HepG2 (cell line): ENCODE data around the gene UCK2. TPM values are rescaled to one million over a fixed set of nuclear protein-coding genes. Genes with fewer than 3 reads are reported as not detected.

Source experiments
- ATAC-seq: fragments of 200-7000 bp; cut with Tn5 transposase; 3 replicates; pipeline ENCODE4 v1.9.1; 2020; ENCODE audit warnings: mild to moderate bottlenecking, moderate library complexity
- BruUV-seq: library from RNA; stranded (reverse); fragments of 400-500 nt; replicated peaks from 2 replicates; lab custom pipeline; 2021; lab: Mats Ljungman, UMichigan
- CTCF ChIA-PET: fragments of 300-600 bp; formaldehyde crosslinking; extraction: SDS; loops from one replicate; lab custom pipeline; 2021; ENCODE audit warnings: low total read pairs, inconsistent platforms, low intra/inter-chr PET ratio; lab: Yijun Ruan, JAX
- POLR2A ChIA-PET: fragments of 350-600 bp; sonication (Branson Sonifier 250); formaldehyde crosslinking; loops from one replicate; lab custom pipeline; 2020; ENCODE audit warnings: antibody characterized with exemption, inconsistent platforms; lab: Yijun Ruan, JAX
- DNase-seq: peaks from one replicate; pipeline ENCODE4 v3.0.0-alpha.2; 2015; ENCODE audit warnings: low spot score
- FAIRE-seq: peaks from 3 replicates; lab custom pipeline; 2011; peaks lifted over from hg19 to GRCh38; lab: Jason Lieb, UNC
- H2AFZ ChIP-seq: one replicate; pipeline ENCODE4 v1.6.1; 2011; ENCODE audit warnings: low read length, inconsistent platforms
- H3K27ac ChIP-seq: fragments of 300-600 bp; 3 replicates; pipeline ENCODE4 v1.8.0; 2011; ENCODE audit warnings: mixed run types, mild to moderate bottlenecking, mixed read lengths, low read length, inconsistent platforms; ENCODE audit not compliant: insufficient read depth; ENCODE audit errors: extremely low read length
- H3K27me3 ChIP-seq, 2 experiments: fragments of 200-600 bp in 1 of 2; 2 replicates in 1 of 2; 3 replicates in 1 of 2; pipeline versions ENCODE4 v1.6.0 to v1.8.0; 2011; ENCODE audit warnings: low read length in 2 of 2, mild to moderate bottlenecking in 2 of 2, moderate library complexity in 2 of 2, inconsistent platforms in 1 of 2; ENCODE audit not compliant: insufficient read depth in 2 of 2, control insufficient read depth in 1 of 2
- H3K36me3 ChIP-seq, 2 experiments: fragments of 200-600 bp in 1 of 2; replicated peaks in 1 of 2; 2 replicates in 1 of 2; 3 replicates in 1 of 2; pipeline versions ENCODE4 v1.5.1 to v1.8.0; 2011; ENCODE audit warnings: low read length in 2 of 2, inconsistent platforms in 1 of 2; ENCODE audit not compliant: insufficient read depth in 2 of 2, control insufficient read depth in 1 of 2
- H3K4me1 ChIP-seq: 2 replicates; pipeline ENCODE4 v1.5.1; 2012; ENCODE audit warnings: low read length, inconsistent platforms; ENCODE audit not compliant: insufficient read depth
- H3K4me2 ChIP-seq: 2 replicates; pipeline ENCODE4 v1.6.0; 2011; ENCODE audit warnings: low read depth, low read length, inconsistent platforms
- H3K4me3 ChIP-seq, 3 experiments: fragments of 200-600 bp in 1 of 3; sonication (generic), shearing (Covaris generic) in 1 of 3; replicated peaks in 1 of 3; 2 replicates each; pipeline ENCODE4 v1.5.1; 2011 to 2016; ENCODE audit warnings: low read length in 3 of 3, inconsistent platforms in 2 of 3, low read depth in 2 of 3, mild to moderate bottlenecking in 2 of 3, control low read depth in 1 of 3, mixed read lengths in 1 of 3; ENCODE audit not compliant: insufficient read depth in 1 of 3
- H3K79me2 ChIP-seq: one replicate; pipeline ENCODE4 v1.6.1; 2011; ENCODE audit warnings: low read length, inconsistent platforms; ENCODE audit not compliant: insufficient read depth
- H3K9ac ChIP-seq: 2 replicates; pipeline ENCODE4 v1.6.0; 2011; ENCODE audit warnings: mild to moderate bottlenecking, low read depth, low read length, inconsistent platforms; ENCODE audit not compliant: insufficient read depth
- H3K9me3 ChIP-seq: 2 replicates; pipeline ENCODE4 v1.5.1; 2012; ENCODE audit warnings: mild to moderate bottlenecking, low read length
- H4K20me1 ChIP-seq: 2 replicates; pipeline ENCODE4 v1.6.0; 2011; ENCODE audit warnings: inconsistent platforms, mild to moderate bottlenecking, low read length, moderate library complexity; ENCODE audit not compliant: insufficient read depth
- ARID5B ChIP-seq: IDR thresholded peaks from 2 replicates; pipeline ENCODE4 v1.4.0; 2020; ENCODE audit warnings: mild to moderate bottlenecking, missing genetic modification reagents
- EHMT2 ChIP-seq: fragments of 200-600 bp; sonication (generic); IDR thresholded peaks from 2 replicates; pipeline ENCODE4 v1.7.0; 2017; ENCODE audit warnings: antibody characterized with exemption, low read depth, low read length, borderline replicate concordance
- FOSL2 ChIP-seq: sonication (generic); formaldehyde crosslinking; IDR thresholded peaks from 2 replicates; pipeline ENCODE4 v1.4.0; 2020; ENCODE audit warnings: missing genetic modification reagents
- FOXA1 ChIP-seq, 2 experiments: fragments of 450-650 bp in 1 of 2; sonication (generic) in 1 of 2; formaldehyde crosslinking in 1 of 2; IDR thresholded peaks; 2 replicates each; pipeline versions ENCODE4 v1.4.0 to v1.6.1; 2016 to 2020; ENCODE audit warnings: missing genetic modification reagents in 1 of 2
- GATAD2A ChIP-seq: IDR thresholded peaks from 2 replicates; pipeline ENCODE4 v1.6.1; 2016
- RBM22 ChIP-seq: fragments of 200-400 bp; formaldehyde crosslinking; optimal IDR thresholded peaks from 2 replicates; pipeline ENCODE3; 2017; ENCODE audit warnings: mild to moderate bottlenecking, low read length, moderate library complexity
- SALL1 ChIP-seq: sonication (generic); formaldehyde crosslinking; IDR thresholded peaks from 2 replicates; pipeline ENCODE4 v1.8.0; 2022; ENCODE audit warnings: mild to moderate bottlenecking, missing genetic modification reagents
- SAP130 ChIP-seq: IDR thresholded peaks from 2 replicates; pipeline ENCODE4 v1.6.1; 2016; ENCODE audit warnings: low read depth
- YY1 ChIP-seq: IDR thresholded peaks from 2 replicates; pipeline ENCODE4 v1.6.1; 2011; ENCODE audit warnings: low read length, low read depth, moderate library complexity, mild to moderate bottlenecking; ENCODE audit not compliant: insufficient read depth, insufficient replicate concordance
- ZNF639 ChIP-seq: conservative IDR thresholded peaks from 2 replicates; pipeline ENCODE4 v1.6.1; 2018; ENCODE audit warnings: missing genetic modification reagents
- ZNF644 ChIP-seq: IDR thresholded peaks from 2 replicates; pipeline ENCODE4 v1.6.1; 2016; ENCODE audit warnings: low read depth
- ZNF687 ChIP-seq: sonication (generic); formaldehyde crosslinking; IDR thresholded peaks from 2 replicates; pipeline ENCODE4 v1.5.1; 2020; ENCODE audit warnings: mild to moderate bottlenecking, missing genetic modification reagents, moderate library complexity
- whole genome bisulfite sequencing: methylation state at CpG from one replicate; pipeline ENCODE4 v1.1.6; 2017; ENCODE audit warnings: low lambda C conversion rate; 5-methylcytosine and 5-hydroxymethylcytosine counted together
- in situ Hi-C: cut with HindIII; loops from 2 replicates; pipeline ENCODE4 v1.10.0; 2017; ENCODE audit warnings: low pct_unique_long_range_greater_than_20kb; ENCODE audit not compliant: extremely low pct_ligation_motif_present
- intact Hi-C: fragments of 100-400 bp; cut with micrococcal nuclease; formaldehyde crosslinking; loops from one replicate; pipeline ENCODE4 v1.10.0; 2022; ENCODE audit not compliant: unreplicated experiment
- polyA plus RNA-seq, 8 experiments: library from polyadenylated mRNA; depleted of rRNA in 3 of 8; stranded (reverse) in 7 of 8; unstranded in 1 of 8; fragments of >200 nt; fragmentation: Illumina TruSeq in 4 of 8; extraction: Trizol in 4 of 8; gene quantifications; 2 replicates each; pipeline versions ENCODE4 v1.2.1 to v1.2.3, GENCODE V29; 2011 to 2016; ENCODE audit warnings: low read depth in 4 of 8, missing spikeins in 1 of 8, mixed read lengths in 1 of 8; ENCODE audit not compliant: insufficient read depth in 1 of 8
- total RNA-seq, 5 experiments: library from RNA; depleted of rRNA; stranded (reverse); fragments of >200 nt; fragmentation: Illumina TruSeq; extraction: Trizol; gene quantifications; 2 replicates each; pipeline ENCODE4 v1.2.3, GENCODE V29; 2016; ENCODE audit warnings: low read depth in 1 of 5

UCK2 gene
- total and polyA plus RNA-seq, 2 of the 13 experiments (the other 11 are each of a cell fraction or from before 2014, with no cell fraction given), result 64.3 to 78.0 TPM

- peak; percentile 77 for ATAC-seq
- ChIA-PET CTCF (no interaction called here), POLR2A (interaction anchor here (1.7 to 3.4 kb wide), 2 partner anchors 28 to 54 kb away, joined by 4 to 12 read pairs; no protein-coding TSS in a partner anchor)
- Histone ChIP-seq H2AFZ (no peak overlapping the region), H3K36me3 (no peaks in the 10 kb centered on the region), H3K9me3 (no peaks in the 10 kb centered on the region), H4K20me1 (peaks cover 65% of the 10 kb centered on the region), H3K4me3 (no peak overlapping the region; a peak in 1 of 6 replicates), H3K27ac (peak overlapping the region; percentile 55), H3K79me2 (peaks cover 94% of the 10 kb centered on the region), H3K27me3 (no peaks in the 10 kb centered on the region), H3K4me2 (peak overlapping the region; percentile 51), H3K9ac (0 out of 2 replicates have a peak overlapping the region, but pooled peaks have one; percentile 5), H3K4me1 (peaks cover 73% of the 10 kb centered on the region)
- 64% methylated on average over 8 of the region's 8 CpGs for WGBS
- DNase-seq, result peak; percentile 76
- in situ Hi-C loops (no loop called here), intact Hi-C loops (no loop called here)
- FAIRE-seq, result peak; percentile 47
- BruUV-seq, result no TSS peak
- TF ChIP-seq ZNF639 (CRISPR knock-in tag), result no peak
- TF ChIP-seq ZNF687 (CRISPR knock-in tag), result 0 out of 2 replicates have a peak, but pooled peaks have one; percentile 13
- TF ChIP-seq ARID5B (CRISPR knock-in tag), result 0 out of 2 replicates have a peak, but pooled peaks have one; percentile 12
- no peak for TF ChIP-seq YY1
- TF ChIP-seq SAP130 (CRISPR knock-in tag), result peak; percentile 75
- no peak for TF ChIP-seq FOXA1 (IDR thresholded peaks at IDR 0.05)
- TF ChIP-seq FOXA1 (CRISPR knock-in tag; IDR thresholded peaks at IDR 0.05), result 0 out of 2 replicates have a peak, but pooled peaks have one; percentile 19
- TF ChIP-seq ZNF644 (CRISPR knock-in tag), result peak; percentile 37; the same call in 1 of the 2 replicates
- peak; percentile 64 for TF ChIP-seq FOSL2 (CRISPR knock-in tag)
- TF ChIP-seq SALL1 (CRISPR knock-in tag), result 0 out of 2 replicates have a peak, but pooled peaks have one; percentile 37
- TF ChIP-seq RBM22, result peak; percentile 18
- peak; percentile 56 for TF ChIP-seq GATAD2A
- TF ChIP-seq EHMT2, result 0 out of 2 replicates have a peak, but pooled peaks have one; percentile 46
Observed at GRCh38 chr1:165857046-165857801, 29.8 kb downstream of the UCK2 start.
